Fibroblast of lung (primary cell): ENCODE data around the gene POLR3E.

Experiments used
- EZH2 ChIP-seq: IDR thresholded peaks from 2 replicates; pipeline ENCODE4 v1.5.1; 2012; ENCODE audit warnings: low read length, control low read depth, mild to moderate bottlenecking; ENCODE audit errors: missing control alignments
- TF ChIP-seq, protein P1 (sequence below), 2 donors: IDR thresholded peaks in 1 of 2; conservative IDR thresholded peaks in 1 of 2; 1 replicate in 1 of 2; 2 replicates in 1 of 2; pipeline ENCODE4 v1.5.1; 2011 to 2012; ENCODE audit warnings: low read length in 2 of 2, control low read depth in 1 of 2, inconsistent platforms in 1 of 2, low read depth in 1 of 2, mild to moderate bottlenecking in 1 of 2

DNA sequence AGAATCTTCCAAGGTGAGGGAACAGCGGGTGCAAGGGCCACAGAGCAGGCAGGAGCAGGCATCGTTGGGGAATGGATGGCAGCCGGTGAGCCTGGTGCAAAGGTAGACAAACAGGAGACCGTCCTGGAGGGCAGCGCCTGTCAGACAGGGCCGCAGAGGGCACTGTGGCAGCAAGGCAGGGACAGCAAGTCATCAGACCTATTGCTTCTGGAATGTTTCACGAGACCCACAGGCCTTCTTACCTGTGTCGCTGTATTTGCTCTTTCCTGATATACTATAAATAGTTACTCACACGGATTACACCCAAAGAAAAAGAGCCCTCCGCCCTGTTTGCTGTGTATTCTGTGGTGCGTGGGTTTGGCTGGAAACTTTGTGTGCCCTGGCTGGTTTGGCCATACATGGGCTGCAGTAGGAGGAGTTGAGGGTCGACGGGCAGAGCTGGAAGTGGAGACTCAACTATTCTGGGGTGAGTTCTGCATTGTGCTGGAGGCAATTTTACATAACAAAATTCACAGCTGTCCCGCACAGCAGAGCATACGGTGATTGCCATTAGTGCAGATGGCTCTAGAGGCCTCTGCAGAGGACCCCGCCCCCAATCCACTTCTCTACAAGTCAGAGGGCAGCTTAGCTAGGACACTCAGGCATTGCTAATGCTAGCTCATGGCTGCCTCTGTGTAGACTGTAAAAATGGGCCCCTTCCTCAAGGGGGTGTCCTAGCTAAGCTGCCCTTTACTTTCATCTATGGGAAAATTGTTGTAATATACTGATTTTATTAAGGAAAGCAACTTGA lies 18.6 kb upstream of the POLR3E start:
- TF ChIP-seq, protein P1, sequence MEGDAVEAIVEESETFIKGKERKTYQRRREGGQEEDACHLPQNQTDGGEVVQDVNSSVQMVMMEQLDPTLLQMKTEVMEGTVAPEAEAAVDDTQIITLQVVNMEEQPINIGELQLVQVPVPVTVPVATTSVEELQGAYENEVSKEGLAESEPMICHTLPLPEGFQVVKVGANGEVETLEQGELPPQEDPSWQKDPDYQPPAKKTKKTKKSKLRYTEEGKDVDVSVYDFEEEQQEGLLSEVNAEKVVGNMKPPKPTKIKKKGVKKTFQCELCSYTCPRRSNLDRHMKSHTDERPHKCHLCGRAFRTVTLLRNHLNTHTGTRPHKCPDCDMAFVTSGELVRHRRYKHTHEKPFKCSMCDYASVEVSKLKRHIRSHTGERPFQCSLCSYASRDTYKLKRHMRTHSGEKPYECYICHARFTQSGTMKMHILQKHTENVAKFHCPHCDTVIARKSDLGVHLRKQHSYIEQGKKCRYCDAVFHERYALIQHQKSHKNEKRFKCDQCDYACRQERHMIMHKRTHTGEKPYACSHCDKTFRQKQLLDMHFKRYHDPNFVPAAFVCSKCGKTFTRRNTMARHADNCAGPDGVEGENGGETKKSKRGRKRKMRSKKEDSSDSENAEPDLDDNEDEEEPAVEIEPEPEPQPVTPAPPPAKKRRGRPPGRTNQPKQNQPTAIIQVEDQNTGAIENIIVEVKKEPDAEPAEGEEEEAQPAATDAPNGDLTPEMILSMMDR (conservative IDR thresholded peaks at IDR 0.05 in 1 of 2, IDR thresholded peaks at IDR 0.05 in 1 of 2; ENCODE audit: low read depth in 1 of 2, low read length in 2 of 2), result no peak
- TF ChIP-seq EZH2, result no peak
